ENCODE data around the gene RNF227. TPM values are rescaled to one million over a fixed set of nuclear protein-coding genes. Genes with fewer than 3 reads are reported as not detected.
A peak's percentile ranks its signal among the peaks of the same experiment; 100 is the strongest.
"Not testable (repeated sequence)": the region's sequence is repeated elsewhere in the genome, so short reads cannot be mapped to it uniquely, and the experiment has no call there.

RNF227 gene
- total RNA-seq, 3 donors from 2014 or later: 4.6 to 19.5 (median 8.6) TPM

- H3K4me3 ChIP-seq: no peak overlapping the region
- H3K4me1 ChIP-seq: no peaks in the 10 kb centered on the region
- DNase-seq (ENCODE audit: low spot score in 2 of 2): peak in 1 of 2 donors; percentile 6
- no peaks in the 10 kb centered on the region for H3K27me3 ChIP-seq
- TF ChIP-seq CTCF (IDR thresholded peaks at IDR 0.05) (no peak), POLR2A (IDR thresholded peaks at IDR 0.05) (no peak), POLR2AphosphoS5 (IDR thresholded peaks at IDR 0.05) (no peak)
- no peaks in the 10 kb centered on the region for H3K36me3 ChIP-seq
- H3K9me3 ChIP-seq: no peaks in the 10 kb centered on the region
- H3K27ac ChIP-seq: no peak overlapping the region
- intact Hi-C loops (cut with DNase I; ENCODE audit: low total_unique reads): no loop called here
Observed at GRCh38 chr17:7873051-7873450, 43.0 kb downstream of the RNF227 start.

- no peak for DNase-seq (ENCODE audit: low spot score in 2 of 2)
- Histone ChIP-seq H3K9me3 (no peaks in the 10 kb centered on the region), H3K27me3 (no peaks in the 10 kb centered on the region), H3K36me3 (no peaks in the 10 kb centered on the region), H3K4me3 (no peak overlapping the region), H3K27ac (peak overlapping the region in 1 of 2 donors; percentile 48), H3K4me1 (no peaks in the 10 kb centered on the region)
- TF ChIP-seq POLR2A (IDR thresholded peaks at IDR 0.05) (no peak), POLR2AphosphoS5 (IDR thresholded peaks at IDR 0.05) (no peak), CTCF (IDR thresholded peaks at IDR 0.05) (no peak)
- intact Hi-C loops (cut with DNase I; ENCODE audit: low total_unique reads): loop anchor here (10.0 kb wide), 1 partner anchor 47 kb away; the partner anchor contains the start of gene RNF227
Observed at GRCh38 chr17:7867881-7868329, 48.2 kb downstream of the RNF227 start.

GRCh38 chr17:7864995-7865650 is 51.0 kb downstream of the RNF227 start:
- Histone ChIP-seq H3K9me3 (no peaks in the 10 kb centered on the region), H3K36me3 (no peaks in the 10 kb centered on the region), H3K4me3 (no peak overlapping the region), H3K4me1 (no peaks in the 10 kb centered on the region), H3K27ac (no peak overlapping the region), H3K27me3 (no peaks in the 10 kb centered on the region)
- TF ChIP-seq POLR2A (IDR thresholded peaks at IDR 0.05) (no peak), POLR2AphosphoS5 (IDR thresholded peaks at IDR 0.05) (no peak), CTCF (IDR thresholded peaks at IDR 0.05) (no peak)
- intact Hi-C loops (cut with DNase I; ENCODE audit: low total_unique reads): loop anchor here (10.0 kb wide), 1 partner anchor 50 kb away; the partner anchor contains the start of gene RNF227
- no peak for DNase-seq (ENCODE audit: low spot score in 2 of 2)

- H3K36me3 ChIP-seq; H3K27me3 ChIP-seq; DNase-seq (ENCODE audit: low spot score in 2 of 2); H3K4me3 ChIP-seq; H3K9me3 ChIP-seq; H3K27ac ChIP-seq; H3K4me1 ChIP-seq: not testable (repeated sequence)
- intact Hi-C loops (cut with DNase I; ENCODE audit: low total_unique reads): loop anchor here (10.0 kb wide), 1 partner anchor 50 kb away; the partner anchor contains the start of gene RNF227
Observed at GRCh38 chr17:7864384-7864783, 51.7 kb downstream of the RNF227 start.

Other genes with a start within 250 kb of the RNF227 start
- gene TP53, start 228.8 kb downstream of the RNF227 start, total RNA-seq: 10 to 100 TPM; 23.9 to 31.9 (median 24.2) TPM
- 1 to 10 TPM; 3.6 to 5.4 (median 4.2) TPM for gene WRAP53, start 227.8 kb downstream of the RNF227 start, total RNA-seq
- gene EFNB3, start 211.1 kb downstream of the RNF227 start, total RNA-seq: 1 to 10 TPM in 2 of 3 donors, under 1 TPM in 1; 0.48 to 5.7 (median 3.3) TPM
- gene DNAH2, start 198.5 kb downstream of the RNF227 start, total RNA-seq: 1 to 10 TPM in 1 of 3 donors, under 1 TPM in 2; 0.16 to 1.5 (median 0.98) TPM
- gene KDM6B, start 82.1 kb downstream of the RNF227 start, total RNA-seq: 10 to 100 TPM in 2 of 3 donors, 1 to 10 TPM in 1; 6.4 to 89.7 (median 10.5) TPM
- gene TMEM88, start 61.2 kb downstream of the RNF227 start, total RNA-seq: 10 to 100 TPM in 1 of 3 donors, 1 to 10 TPM in 2; 4.8 to 21.0 (median 5.7) TPM
- 10 to 100 TPM; 84.7 to 92.4 (median 89.9) TPM for gene NAA38, start 58.7 kb downstream of the RNF227 start, total RNA-seq
- gene CYB5D1, start 58.3 kb downstream of the RNF227 start, total RNA-seq: 10 to 100 TPM in 2 of 3 donors, 1 to 10 TPM in 1; 8.2 to 20.5 (median 13.4) TPM
- 10 to 100 TPM; 47.5 to 99.0 (median 90.0) TPM for gene CHD3, start 27.5 kb downstream of the RNF227 start, total RNA-seq
- gene KCNAB3, start 13.6 kb upstream of the RNF227 start, total RNA-seq: 1 to 10 TPM in 2 of 3 donors, under 1 TPM in 1; 0.48 to 1.5 (median 1.3) TPM
- 10 to 100 TPM; 24.9 to 38.9 (median 37.7) TPM for gene TRAPPC1, start 15.7 kb upstream of the RNF227 start, total RNA-seq
- gene CNTROB, start 15.9 kb upstream of the RNF227 start, total RNA-seq: 10 to 100 TPM; 17.0 to 27.2 (median 23.9) TPM
- under 1 TPM in 1 of 3 donors, not detected in 2; 0.15 TPM for gene GUCY2D, start 86.3 kb upstream of the RNF227 start, total RNA-seq
- gene ALOX15B, start 122.8 kb upstream of the RNF227 start, total RNA-seq: 10 to 100 TPM in 2 of 3 donors, 1 to 10 TPM in 1; 3.3 to 38.3 (median 12.3) TPM
- not detected for gene ALOX12B, start 171.4 kb upstream of the RNF227 start, total RNA-seq
- gene ALOXE3, start 202.2 kb upstream of the RNF227 start, total RNA-seq: under 1 TPM in 1 of 3 donors, not detected in 2; 0.73 TPM
- gene HES7, start 207.8 kb upstream of the RNF227 start, total RNA-seq: not detected
- 100 to 1,000 TPM in 2 of 3 donors, 10 to 100 TPM in 1; 97.3 to 167 (median 115) TPM for gene PER1, start 236.1 kb upstream of the RNF227 start, total RNA-seq
- gene VAMP2, start 246.7 kb upstream of the RNF227 start, total RNA-seq: 10 to 100 TPM; 21.8 to 30.2 (median 28.1) TPM